ENCODE data around the gene ZBTB4.

- TF ChIP-seq GABPA (IDR thresholded peaks at IDR 0.05; ENCODE audit: low read depth) = no peak
- TF ChIP-seq CTCF (IDR thresholded peaks at IDR 0.05; ENCODE audit: insufficient read depth, low read length) = no peak
- no peak for TF ChIP-seq REST (IDR thresholded peaks at IDR 0.05; ENCODE audit: insufficient replicate concordance, low read depth)
These were observed 54.1 kb downstream of the ZBTB4 start, which contains the start of gene SPEM2 for GRCh38 chr17:7425316-7425715.

Measured in HL-60 (cell line).